HG03521 (cell line): Measurements from ENCODE around the gene ACSL3.
A peak's percentile ranks its signal among the peaks of the same experiment; 100 is the strongest.
"Not testable (repeated sequence)": the region's sequence is repeated elsewhere in the genome, so short reads cannot be mapped to it uniquely, and the experiment has no call there.

Source experiments
- ATAC-seq: cut with Tn5 transposase; IDR thresholded peaks from one replicate; pipeline ENCODE4 v1.9.1; 2021; ENCODE audit warnings: mild to moderate bottlenecking, moderate library complexity; ENCODE audit not compliant: unreplicated experiment

The ACSL3 gene

DNA sequence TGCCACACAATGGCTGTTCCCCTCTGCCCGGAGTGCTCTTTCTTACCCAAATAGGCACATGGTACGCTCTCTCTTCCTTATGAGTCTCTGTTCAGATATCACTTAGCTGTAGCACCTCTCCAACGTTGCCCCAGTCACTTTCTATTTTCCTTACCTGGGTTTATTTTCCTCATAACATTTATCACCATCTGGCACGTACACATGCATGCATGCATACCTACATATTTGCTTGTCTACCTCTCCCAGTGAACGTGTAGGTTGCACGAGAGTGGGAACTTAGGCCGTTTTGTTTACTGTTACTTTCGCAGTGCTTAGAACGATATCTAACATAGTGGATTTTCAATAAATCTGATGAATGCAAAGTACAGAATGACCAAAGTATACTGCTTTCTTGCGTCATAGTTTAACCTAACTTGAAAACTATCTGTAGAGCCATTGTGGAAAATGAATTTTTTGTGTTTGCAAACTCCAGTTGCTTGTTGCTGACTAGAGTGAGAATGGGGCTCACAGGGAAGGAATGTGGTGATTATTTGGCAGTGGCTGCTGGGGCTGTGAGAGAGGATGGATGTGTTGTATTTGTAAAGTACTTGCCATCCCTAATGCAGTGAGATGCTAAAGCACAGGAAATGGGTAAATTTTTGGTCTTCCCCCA is 47.1 kb downstream of the ACSL3 start:
- ATAC-seq: no peak

DNA sequence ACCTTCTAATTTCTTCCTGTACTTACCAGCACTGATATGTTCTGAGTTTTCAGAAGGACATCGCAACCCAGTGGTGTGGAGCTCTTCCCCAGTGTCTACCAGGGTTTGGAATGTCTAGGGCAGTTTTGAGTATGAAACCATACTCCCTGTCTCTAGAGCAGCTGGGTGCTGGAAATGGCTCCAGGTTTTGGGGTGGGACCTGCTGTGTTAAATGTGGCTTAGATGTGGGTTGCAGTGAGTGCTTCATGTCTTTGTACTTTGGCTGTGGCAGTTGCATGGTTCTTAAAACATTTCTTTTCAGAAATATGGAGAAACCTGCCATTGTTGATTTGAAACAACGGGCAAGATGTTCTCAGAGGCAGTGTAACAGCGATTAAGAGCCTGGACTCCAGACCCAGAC is 48.5 kb downstream of the ACSL3 start:
- ATAC-seq: no peak

DNA sequence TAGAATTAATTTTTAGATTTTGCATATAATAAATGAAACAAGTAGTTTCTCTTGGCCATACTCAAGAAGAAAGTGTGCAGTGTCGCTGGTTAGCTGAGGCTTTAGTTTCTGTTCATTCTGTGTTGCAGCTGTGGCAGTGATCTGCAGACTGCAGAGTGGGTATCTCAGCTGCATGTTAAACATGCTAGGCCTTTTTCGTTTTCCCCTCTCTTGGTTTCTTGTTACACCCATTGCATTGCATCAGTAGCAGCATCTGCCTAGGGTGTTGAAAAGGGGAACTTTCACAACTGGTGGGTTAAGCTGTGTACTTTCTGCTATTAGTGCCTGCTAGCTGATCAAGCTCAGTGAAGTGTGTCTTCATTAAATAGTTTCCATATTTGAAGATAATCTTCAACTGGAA is 51.3 kb downstream of the ACSL3 start:
- ATAC-seq: peak; percentile 97

DNA sequence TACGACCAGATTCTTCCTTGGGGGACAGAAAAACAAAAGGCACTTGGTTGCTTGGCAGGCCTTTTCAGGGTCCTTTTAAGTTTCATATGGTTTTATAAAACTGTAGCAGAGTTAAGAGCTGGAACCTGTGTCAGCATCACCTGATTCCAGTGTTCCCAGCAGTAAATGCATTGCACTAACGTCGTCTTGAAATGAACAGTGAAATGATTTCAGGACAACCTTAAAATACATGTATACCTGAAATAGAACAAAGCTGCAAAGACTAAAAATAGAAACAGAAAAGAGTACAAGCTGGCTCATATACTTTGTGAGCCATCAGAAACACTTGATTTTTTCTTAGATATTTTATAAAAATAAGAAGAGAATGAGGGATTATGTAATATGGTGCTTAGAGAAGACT is 51.9 kb downstream of the ACSL3 start:
- ATAC-seq: no peak

DNA sequence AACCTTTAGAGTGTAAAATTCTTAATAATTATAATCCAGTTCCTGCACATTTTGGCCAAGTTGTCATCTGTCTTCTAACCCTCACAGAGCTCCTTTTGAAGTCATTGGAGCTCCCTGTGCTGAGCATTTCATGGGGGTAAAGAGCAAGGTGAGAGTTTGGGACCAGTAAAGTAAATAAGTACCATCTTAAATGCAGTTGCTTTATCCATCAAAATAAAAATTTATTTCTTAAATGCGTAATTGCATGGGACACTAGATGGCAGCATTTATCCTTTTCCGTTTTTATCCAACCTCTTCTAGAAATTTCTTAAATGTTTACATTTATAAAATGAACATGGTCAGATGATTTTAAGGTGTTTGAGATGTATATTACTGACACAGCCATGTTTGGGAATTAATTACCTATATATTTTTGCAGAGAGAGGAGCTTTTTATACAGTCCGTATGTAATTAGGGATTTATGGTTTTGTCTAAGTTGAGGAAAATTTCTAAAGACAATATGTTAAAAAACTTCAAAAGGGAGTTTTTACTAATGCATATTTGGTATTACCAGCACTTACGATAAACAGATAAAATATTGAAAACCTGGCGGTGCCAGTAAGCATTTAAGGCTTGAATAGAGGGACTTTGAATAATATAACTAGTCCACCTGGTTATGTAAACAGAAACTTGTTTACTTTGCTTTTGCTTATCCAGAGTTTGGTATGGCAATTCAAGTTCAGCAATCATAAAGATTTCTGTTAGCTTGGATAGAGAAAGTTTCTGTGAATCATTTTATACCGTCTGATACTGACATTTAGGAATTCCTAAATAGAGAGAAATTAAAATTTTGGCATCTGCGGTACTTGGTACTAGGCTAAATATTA is 54.5 kb downstream of the ACSL3 start:
- no peak for ATAC-seq

DNA sequence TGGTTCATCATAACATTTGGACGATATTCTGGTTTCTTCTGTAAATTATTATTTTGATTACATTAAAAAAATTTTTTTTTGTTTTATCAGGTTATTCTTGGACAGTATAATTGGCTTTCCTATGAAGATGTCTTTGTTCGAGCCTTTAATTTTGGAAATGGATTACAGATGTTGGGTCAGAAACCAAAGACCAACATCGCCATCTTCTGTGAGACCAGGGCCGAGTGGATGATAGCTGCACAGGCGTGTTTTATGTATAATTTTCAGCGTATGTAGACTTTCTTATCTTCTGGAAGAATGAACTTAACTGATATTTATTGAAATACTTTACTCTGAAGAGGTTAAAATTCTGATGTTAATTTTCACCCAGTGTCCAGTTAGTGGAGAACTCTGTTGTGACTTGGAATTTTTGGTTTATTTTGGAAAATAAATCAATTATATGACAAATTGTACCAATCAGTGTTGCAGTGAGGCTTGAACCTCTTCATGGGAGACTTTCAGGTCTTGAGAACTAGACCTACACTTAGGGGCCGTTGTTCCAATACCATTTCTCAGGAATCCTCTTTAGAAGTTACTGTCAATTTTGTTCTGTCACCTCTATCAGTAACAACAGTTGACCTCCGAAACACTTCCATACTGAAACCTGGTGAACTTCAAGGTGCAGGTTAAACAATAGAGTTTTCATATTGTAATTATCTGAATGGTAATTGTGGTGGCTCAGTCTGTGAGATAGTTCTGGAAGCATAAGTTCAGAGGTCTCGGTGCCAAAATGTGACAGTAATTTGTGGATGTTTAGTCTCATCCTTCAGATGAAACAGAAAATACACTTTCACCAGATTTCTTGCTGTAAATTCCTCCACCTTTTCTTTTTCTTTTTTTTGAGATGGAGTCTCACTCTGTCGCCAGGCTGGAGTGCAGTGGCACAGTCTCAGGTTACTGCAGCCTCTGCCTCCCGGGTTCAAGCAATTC is 55.7 kb downstream of the ACSL3 start:
- ATAC-seq: no peak

DNA sequence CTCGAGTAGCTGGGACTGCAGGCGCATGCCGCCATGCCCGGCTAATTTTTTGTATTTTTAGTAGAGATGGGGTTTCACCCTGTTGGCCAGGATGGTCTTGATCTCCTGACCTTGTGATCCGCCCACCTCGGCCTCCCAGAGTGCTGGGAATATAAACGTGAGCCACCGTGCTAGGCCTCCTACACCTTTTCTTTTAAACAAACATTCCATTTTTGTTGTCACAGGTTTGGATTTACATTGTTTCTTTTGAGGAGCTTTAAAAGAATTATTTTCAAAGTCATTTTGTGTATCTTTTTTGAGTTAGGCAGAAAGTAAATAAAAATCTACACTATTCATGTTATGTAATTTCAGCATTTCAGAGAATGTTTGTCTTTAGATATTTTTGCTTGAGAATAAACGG is 56.4 kb downstream of the ACSL3 start:
- not testable (repeated sequence) for ATAC-seq

DNA sequence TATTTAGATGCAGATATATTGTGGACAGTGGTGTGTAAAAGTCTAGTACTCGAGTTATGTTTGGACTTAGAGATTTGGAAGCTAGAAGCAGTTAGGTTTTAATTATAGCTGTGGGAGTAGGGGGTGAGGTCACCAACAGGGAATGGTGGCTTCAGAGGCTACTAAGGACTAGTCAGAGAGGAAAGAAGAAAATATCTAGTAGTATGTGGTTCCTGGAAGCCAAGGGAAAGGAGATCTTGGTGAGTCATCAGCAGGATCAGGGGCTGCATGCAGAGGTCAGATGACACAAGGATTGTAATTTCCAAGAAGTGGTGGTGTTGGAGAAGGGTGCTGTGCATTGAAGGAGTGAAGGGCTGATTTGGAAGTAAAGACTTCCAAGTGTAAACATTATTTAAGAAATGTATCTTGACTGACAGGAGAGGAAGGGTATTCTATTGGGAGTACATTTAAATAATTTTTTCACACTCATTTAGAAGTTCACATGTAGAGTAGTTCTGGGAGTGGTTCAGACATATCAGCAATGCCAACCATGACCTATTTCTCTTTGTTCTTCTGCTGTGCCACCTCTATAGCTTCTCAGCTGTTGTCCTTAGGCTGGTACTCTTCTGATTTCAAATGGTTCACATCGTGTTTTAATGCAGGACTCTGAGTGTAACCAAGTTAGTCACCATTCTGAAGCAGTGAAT is 59.1 kb downstream of the ACSL3 start:
- no peak for ATAC-seq

DNA sequence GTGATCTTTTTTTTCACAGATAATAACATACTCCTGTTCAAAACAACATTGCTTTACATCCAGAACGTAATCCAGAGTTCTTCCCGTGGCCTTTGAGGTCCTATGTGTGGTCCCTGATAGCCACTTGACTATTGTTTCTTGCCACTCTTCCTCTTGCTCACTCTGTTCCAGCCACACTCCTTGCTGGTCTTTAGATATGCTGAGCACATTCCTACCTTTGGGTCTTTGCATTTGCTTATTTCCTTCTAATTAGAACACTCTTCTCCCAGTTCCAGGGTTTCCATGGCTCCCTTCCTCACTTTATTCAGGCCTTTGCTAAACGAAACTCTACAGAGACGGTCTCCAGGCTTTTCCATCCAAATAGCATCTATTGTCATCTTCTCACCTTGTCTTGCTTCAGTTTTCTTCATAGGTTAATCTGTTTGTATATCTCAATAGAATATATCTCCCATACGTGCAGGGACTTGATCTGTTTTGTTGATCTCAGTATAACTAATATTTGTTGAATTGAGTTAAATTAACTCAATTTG is 59.9 kb downstream of the ACSL3 start:
- ATAC-seq: no peak

DNA sequence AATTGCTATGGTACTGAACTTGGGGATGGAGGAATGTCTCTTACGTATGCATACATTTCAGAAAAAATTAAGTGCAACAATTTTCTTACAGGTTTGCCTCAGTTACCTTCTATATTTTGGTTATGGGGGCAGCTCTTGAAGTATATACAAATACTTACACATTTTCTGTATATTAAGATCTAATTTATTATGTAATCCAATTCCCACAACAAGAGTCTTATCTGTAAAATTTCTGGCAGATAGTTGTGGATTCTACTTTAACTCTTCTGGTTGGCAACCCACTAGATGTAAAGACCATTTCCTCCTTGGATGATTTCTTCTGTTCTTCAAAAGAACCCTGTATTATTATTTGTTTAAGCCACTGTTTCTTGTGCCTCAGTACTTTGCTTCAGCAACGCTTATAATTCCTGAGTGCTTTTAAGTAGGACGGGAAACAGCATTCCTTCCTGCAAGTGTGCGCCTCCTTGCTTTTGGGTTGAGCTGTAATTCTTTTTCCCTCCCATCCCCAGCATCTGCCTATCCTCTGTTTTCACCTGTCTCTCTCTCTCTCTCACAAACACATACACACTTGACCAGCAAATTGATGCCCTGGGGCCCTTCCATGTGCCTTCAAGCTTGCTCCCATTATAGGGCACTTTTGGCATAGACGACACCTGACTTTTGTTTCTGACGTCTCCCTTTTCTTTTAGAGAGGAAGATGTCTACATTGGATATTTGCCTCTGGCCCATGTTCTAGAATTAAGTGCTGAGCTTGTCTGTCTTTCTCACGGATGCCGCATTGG is 61.4 kb downstream of the ACSL3 start:
- ATAC-seq: no peak

DNA sequence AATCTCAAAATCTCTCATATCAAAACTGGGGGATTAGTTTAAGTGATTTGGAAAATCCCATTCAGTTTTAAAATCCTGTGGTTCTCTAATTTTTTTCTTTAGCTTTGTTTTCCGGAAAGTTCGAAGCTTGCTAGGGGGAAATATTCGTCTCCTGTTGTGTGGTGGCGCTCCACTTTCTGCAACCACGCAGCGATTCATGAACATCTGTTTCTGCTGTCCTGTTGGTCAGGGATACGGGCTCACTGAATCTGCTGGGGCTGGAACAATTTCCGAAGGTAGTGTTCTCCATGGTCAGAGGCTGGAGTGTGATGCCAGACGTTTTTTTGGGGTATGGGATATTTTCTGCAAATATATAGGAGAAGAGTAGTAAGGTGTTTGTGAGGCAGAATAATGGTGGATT is 66.1 kb downstream of the ACSL3 start:
- ATAC-seq: no peak

DNA sequence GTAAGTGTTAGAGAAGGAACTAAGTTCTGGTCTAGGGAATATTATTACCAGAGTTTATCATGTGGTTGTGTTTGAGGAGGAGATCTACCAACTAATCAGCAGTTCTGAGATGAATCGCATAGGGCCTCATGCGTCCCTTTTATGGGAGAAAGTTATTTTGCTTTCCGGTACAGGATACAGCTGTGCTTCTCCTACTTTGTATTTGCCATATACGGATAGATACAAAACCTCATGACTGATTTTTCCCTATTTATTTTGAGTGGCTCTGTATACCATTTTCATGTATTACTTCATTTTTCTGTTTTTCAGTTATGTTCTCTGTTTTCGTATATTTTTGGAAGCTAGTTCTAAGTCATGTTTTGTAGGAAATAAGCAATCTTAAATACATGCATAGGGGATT is 66.8 kb downstream of the ACSL3 start:
- no peak for ATAC-seq

DNA sequence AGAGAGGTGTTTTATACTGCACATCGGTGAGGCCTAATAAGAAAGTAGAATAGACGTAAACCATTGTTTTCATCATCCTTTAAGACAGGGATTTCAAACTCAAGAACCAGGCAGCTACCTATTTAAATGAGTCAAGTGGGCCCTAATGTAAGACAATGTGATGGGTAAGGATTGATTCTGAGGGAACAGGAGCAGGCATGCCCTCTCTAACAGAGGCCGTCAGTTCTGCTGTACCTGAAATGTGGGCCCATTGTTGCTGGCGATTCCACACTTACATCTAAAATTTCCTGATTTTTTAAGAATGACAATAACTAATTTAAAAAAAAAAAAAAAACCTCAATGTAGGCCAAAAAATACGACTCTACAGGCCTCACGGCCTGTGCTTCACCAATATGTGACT is 67.5 kb downstream of the ACSL3 start:
- ATAC-seq: no peak

DNA sequence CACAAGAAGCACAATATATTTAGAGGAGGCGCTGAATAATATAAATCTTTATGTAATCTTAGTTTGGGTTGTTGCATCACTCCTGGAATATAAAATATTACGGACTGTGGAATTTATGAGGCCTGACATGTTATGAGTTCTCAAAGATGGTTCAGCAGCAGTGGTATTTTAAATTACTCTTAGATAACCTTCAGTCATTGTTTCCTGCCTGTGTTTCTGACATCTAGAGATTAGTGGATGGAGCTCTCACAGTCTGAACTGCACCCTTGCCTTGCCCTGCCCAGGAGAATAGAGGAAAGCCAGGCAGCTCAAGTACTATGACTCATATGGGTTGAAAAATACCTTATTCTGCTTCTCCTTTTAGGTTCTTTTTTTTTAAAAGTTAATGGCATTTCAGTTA is 70.0 kb downstream of the ACSL3 start:
- ATAC-seq: no peak

DNA sequence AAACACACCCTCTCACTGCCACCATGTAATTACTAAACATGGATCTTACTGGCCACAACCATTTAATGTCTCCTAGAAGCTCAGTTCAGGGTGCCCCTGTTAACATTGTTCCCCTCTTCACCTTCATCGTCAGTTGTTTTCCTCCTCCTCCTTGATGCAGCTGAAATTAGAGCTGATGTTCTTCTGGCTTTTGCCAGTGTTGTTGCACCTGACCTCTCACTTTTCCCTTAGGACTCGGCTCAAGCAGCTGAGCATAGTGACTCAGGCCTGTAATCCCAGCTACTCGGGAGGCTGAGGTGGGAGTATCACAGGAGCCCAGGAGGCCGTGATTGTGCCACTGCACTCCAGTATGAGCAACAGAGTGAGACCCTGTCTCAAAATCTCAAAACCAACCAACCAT is 70.8 kb downstream of the ACSL3 start:
- no peak for ATAC-seq

DNA sequence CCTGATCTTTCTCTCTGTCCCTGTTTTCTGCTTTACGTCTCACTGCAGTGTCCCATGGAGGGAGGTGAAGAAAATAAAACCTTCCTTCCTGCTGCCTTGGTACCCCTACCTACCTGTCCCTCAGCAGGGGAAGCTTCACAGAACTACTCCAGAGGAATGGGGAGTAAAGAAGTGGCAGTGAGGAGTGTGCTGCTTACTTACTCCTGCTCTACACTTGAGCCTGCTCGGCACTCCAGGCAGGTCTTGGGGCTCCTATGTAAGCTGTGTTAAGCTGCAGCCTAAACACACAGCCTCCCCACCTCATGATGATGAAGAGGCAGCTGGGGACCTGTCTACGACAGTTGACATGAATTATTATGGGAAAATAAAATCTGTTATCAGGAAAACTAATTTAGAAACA is 72.6 kb downstream of the ACSL3 start:
- no peak for ATAC-seq

DNA sequence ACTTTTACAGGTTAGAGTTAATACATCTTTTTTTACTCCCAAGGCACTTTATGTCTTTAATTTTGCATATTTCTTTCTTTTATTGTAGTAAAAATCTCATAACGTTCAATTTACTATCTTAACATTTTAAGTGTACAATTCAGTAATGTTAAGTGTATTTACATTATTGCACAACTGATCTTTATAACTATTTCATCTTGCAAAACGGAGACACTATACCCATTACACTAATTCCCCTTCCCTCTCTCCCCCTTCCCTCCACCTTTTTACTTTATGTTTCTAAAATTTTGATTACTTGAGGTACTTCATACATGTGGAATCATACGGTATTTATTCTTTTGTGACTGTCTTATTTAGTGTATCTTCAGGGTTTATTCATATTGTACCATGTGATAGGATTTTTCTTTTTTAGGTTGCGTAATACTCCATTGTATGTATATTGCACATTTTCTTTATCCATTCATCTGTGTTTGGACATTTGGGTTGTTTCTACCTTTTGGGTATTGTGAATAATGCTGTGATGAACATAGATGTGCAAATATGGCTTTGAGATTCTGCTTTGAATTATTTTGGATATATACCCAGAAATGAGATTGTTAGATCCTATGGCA is 75.0 kb downstream of the ACSL3 start:
- ATAC-seq: no peak

DNA sequence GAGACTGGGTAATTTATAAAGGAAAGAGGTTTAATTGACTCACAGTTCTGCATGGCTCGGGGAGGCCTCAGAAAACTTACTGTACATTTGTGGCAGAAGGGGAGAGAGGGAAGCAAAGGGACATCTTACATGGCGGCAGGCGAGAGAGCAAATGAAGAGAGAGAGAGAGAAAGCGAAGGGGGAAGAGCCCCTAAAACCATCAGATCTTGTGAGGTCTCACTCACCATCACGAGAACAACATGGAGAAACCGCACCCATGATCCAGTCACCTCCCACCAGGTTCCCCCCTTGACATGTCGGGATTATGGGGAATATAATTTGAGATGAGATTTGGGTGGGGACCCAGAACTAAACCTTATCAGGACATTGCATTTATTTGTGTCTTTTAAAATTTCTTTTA is 75.9 kb downstream of the ACSL3 start:
- ATAC-seq: no peak

DNA sequence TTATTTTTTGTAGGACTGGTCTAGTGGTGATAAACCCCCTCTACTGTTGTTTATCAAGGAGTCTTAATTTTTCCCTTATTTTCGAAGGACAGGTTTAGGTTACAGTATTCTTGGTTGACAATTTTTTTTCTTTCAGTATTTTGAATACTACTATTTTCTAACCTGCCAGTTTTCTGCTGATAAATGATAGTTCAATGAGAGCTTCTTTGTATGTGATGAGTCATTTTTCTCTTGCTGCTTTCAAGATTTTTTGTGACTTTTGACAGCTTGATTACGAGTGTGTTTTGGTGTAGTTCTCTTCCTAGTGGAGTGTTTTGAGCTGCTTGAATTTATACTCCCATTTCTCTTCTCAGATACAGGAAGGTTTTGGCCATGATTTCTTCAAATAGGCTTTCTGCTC is 77.5 kb downstream of the ACSL3 start:
- no peak for ATAC-seq
